H9 (cell line): ENCODE data around the gene CFAP61. TPM values are rescaled to one million over a fixed set of nuclear protein-coding genes. Genes with fewer than 3 reads are reported as not detected.

Experiments
- DNase-seq: peaks from one replicate; pipeline ENCODE4 v3.0.0-alpha.2; 2017
- H2AFZ ChIP-seq: one replicate; pipeline ENCODE4 v1.6.1; 2013; ENCODE audit warnings: mild to moderate bottlenecking, low read length, control low read depth, moderate library complexity
- H2AK5ac ChIP-seq: 2 replicates; pipeline ENCODE4 v1.6.1; 2013; ENCODE audit warnings: low read length, control low read depth, mixed read lengths; ENCODE audit not compliant: insufficient read length
- H2BK120ac ChIP-seq: one replicate; pipeline ENCODE4 v1.6.1; 2013; ENCODE audit warnings: low read depth, mild to moderate bottlenecking, low read length, control low read depth, inconsistent platforms; ENCODE audit not compliant: poor library complexity, severe bottlenecking
- H2BK12ac ChIP-seq: 2 replicates; pipeline ENCODE4 v1.6.1; 2013; ENCODE audit warnings: low read length, control low read depth, mixed read lengths, low read depth; ENCODE audit not compliant: insufficient read length
- H2BK15ac ChIP-seq: 2 replicates; pipeline ENCODE4 v1.6.1; 2013; ENCODE audit warnings: low read depth, low read length, control low read depth
- H2BK20ac ChIP-seq: one replicate; pipeline ENCODE4 v1.6.1; 2013; ENCODE audit warnings: low read depth, mild to moderate bottlenecking, low read length, control low read depth, inconsistent platforms; ENCODE audit not compliant: poor library complexity, severe bottlenecking
- H2BK5ac ChIP-seq: 2 replicates; pipeline ENCODE4 v1.6.1; 2013; ENCODE audit warnings: low read length, control low read depth, mixed read lengths; ENCODE audit not compliant: insufficient read length
- H3K14ac ChIP-seq: 2 replicates; pipeline ENCODE4 v1.6.1; 2013; ENCODE audit warnings: low read length, control low read depth; ENCODE audit not compliant: insufficient read depth
- H3K18ac ChIP-seq: 2 replicates; pipeline ENCODE4 v1.6.1; 2013; ENCODE audit warnings: low read depth, mild to moderate bottlenecking, mixed read lengths, low read length, control low read depth; ENCODE audit not compliant: insufficient read length
- H3K23ac ChIP-seq: 2 replicates; pipeline ENCODE4 v1.6.1; 2013; ENCODE audit warnings: low read length, control low read depth, mixed read lengths, low read depth; ENCODE audit not compliant: insufficient read length
- H3K23me2 ChIP-seq: 2 replicates; pipeline ENCODE4 v1.6.1; 2013; ENCODE audit warnings: low read depth, mild to moderate bottlenecking, mixed read lengths, low read length, control low read depth; ENCODE audit not compliant: insufficient read length, poor library complexity, severe bottlenecking
- H3K27ac ChIP-seq: 2 replicates; pipeline ENCODE4 v1.5.1; 2013; ENCODE audit warnings: low read length, control low read depth, mixed read lengths, low read depth; ENCODE audit not compliant: insufficient read length
- H3K27me3 ChIP-seq: 2 replicates; pipeline ENCODE4 v1.6.1; 2013; ENCODE audit warnings: low read length, control low read depth, inconsistent platforms; ENCODE audit not compliant: insufficient read depth
- H3K4ac ChIP-seq: 2 replicates; pipeline ENCODE4 v1.6.1; 2013; ENCODE audit warnings: low read depth, mild to moderate bottlenecking, control low read depth, inconsistent platforms, low read length, moderate library complexity
- H3K4me1 ChIP-seq: 2 replicates; pipeline ENCODE4 v1.6.1; 2013; ENCODE audit warnings: low read length, control low read depth, inconsistent platforms; ENCODE audit not compliant: insufficient read depth
- H3K4me2 ChIP-seq: 2 replicates; pipeline ENCODE4 v1.6.1; 2013; ENCODE audit warnings: low read length, control low read depth, mixed read lengths; ENCODE audit not compliant: insufficient read length, insufficient read depth
- H3K56ac ChIP-seq: 2 replicates; pipeline ENCODE4 v1.6.1; 2013; ENCODE audit warnings: low read depth, mild to moderate bottlenecking, mixed read lengths, low read length, control low read depth; ENCODE audit not compliant: insufficient read length
- H3K79me1 ChIP-seq: 2 replicates; pipeline ENCODE4 v1.6.1; 2013; ENCODE audit warnings: low read depth, mild to moderate bottlenecking, moderate library complexity, low read length, control low read depth, inconsistent platforms; ENCODE audit not compliant: insufficient read depth, poor library complexity, severe bottlenecking
- H3K79me2 ChIP-seq: 2 replicates; pipeline ENCODE4 v1.6.1; 2013; ENCODE audit warnings: low read length, control low read depth, inconsistent platforms; ENCODE audit not compliant: insufficient read depth
- H3K9ac ChIP-seq: 2 replicates; pipeline ENCODE4 v1.6.1; 2013; ENCODE audit warnings: low read length, control low read depth, mixed read lengths; ENCODE audit not compliant: insufficient read length; ENCODE audit errors: extremely low read depth
- H3K9me3 ChIP-seq: one replicate; pipeline ENCODE4 v1.6.1; 2013; ENCODE audit warnings: low read depth, low read length, inconsistent platforms; ENCODE audit not compliant: control insufficient read depth
- H3T11ph ChIP-seq: one replicate; pipeline ENCODE4 v1.6.1; 2013; ENCODE audit warnings: mild to moderate bottlenecking, low read length, control low read depth, inconsistent platforms
- H4K20me1 ChIP-seq: one replicate; pipeline ENCODE4 v1.6.1; 2013; ENCODE audit not compliant: control insufficient read depth, insufficient read length, insufficient read depth
- H4K5ac ChIP-seq: 2 replicates; pipeline ENCODE4 v1.6.1; 2013; ENCODE audit warnings: low read depth, mild to moderate bottlenecking, mixed read lengths, low read length, control low read depth; ENCODE audit not compliant: insufficient read length
- H4K8ac ChIP-seq: replicated peaks from 2 replicates; pipeline ENCODE4 v1.6.1; 2013; ENCODE audit warnings: low read length, control low read depth, mixed read lengths, low read depth; ENCODE audit not compliant: insufficient read length
- H4K91ac ChIP-seq: 2 replicates; pipeline ENCODE4 v1.6.1; 2013; ENCODE audit warnings: low read depth, mild to moderate bottlenecking, moderate library complexity, mixed read lengths, low read length, control low read depth; ENCODE audit not compliant: insufficient read length
- H3K27ac Mint-ChIP-seq, 3 experiments: 2 replicates in 2 of 3; 3 replicates in 1 of 3; pipeline ENCODE4 v1.8.0; 2020 to 2021; ENCODE audit warnings: mixed read lengths in 3 of 3, mild to moderate bottlenecking in 1 of 3, moderate library complexity in 1 of 3
- H3K27me3 Mint-ChIP-seq: 2 replicates; pipeline ENCODE4 v1.8.0; 2021; ENCODE audit warnings: low read depth, mild to moderate bottlenecking, moderate library complexity, mixed read lengths
- H3K36me3 Mint-ChIP-seq, 3 experiments: 2 replicates in 2 of 3; 3 replicates in 1 of 3; pipeline ENCODE4 v1.8.0; 2020 to 2021; ENCODE audit warnings: low read depth in 3 of 3, mixed read lengths in 3 of 3; ENCODE audit not compliant: insufficient read depth in 1 of 3
- H3K4me1 Mint-ChIP-seq, 2 experiments: 2 replicates each; pipeline ENCODE4 v1.8.0; 2020; ENCODE audit warnings: mixed read lengths in 2 of 2
- H3K4me3 Mint-ChIP-seq, 2 experiments: 2 replicates in 1 of 2; 3 replicates in 1 of 2; pipeline ENCODE4 v1.8.0; 2020 to 2021; ENCODE audit warnings: mild to moderate bottlenecking in 2 of 2, mixed read lengths in 2 of 2, moderate library complexity in 1 of 2
- H3K9me3 Mint-ChIP-seq, 2 experiments: 2 replicates in 1 of 2; 3 replicates in 1 of 2; pipeline ENCODE4 v1.8.0; 2020; ENCODE audit warnings: mild to moderate bottlenecking in 2 of 2, mixed read lengths in 2 of 2, moderate library complexity in 1 of 2
- WGBS: extraction: QIAGEN DNeasy Blood & Tissue Kit; methylation state at CpG from one replicate; pipeline ENCODE4 v1.1.7; 2013; ENCODE audit warnings: missing lambda C conversion rate, low lambda C conversion rate, mixed read lengths; ENCODE audit not compliant: insufficient read length; ENCODE audit errors: extremely low coverage; 5-methylcytosine and 5-hydroxymethylcytosine counted together
- total RNA-seq: library from RNA; stranded (reverse); gene quantifications from 2 replicates; pipeline ENCODE4 v1.2.1, GENCODE V29; 2021
- TF ChIP-seq, protein P1 (sequence below): fragments of 200-600 bp; sonication (generic); conservative IDR thresholded peaks from 3 replicates; pipeline ENCODE4 v1.8.0; 2021; ENCODE audit warnings: antibody characterized with exemption, mild to moderate bottlenecking

Gene CFAP61
- total RNA-seq, 1 experiment from 2014 or later = 0.44 TPM

- no peak overlapping the region for H2BK15ac ChIP-seq
- no peak overlapping the region for H3K4ac ChIP-seq
- no peak overlapping the region for H2BK20ac ChIP-seq
- no peak overlapping the region for H3K4me2 ChIP-seq
- H2BK120ac ChIP-seq = no peak overlapping the region
- H3K23me2 ChIP-seq = no peaks in the 10 kb centered on the region
- H3K27ac ChIP-seq = no peak overlapping the region
- no peak overlapping the region for H3K14ac ChIP-seq
- H4K8ac ChIP-seq = no peak overlapping the region
- H2BK5ac ChIP-seq = no peak overlapping the region
- H3K9ac ChIP-seq = no peak overlapping the region
- H2BK12ac ChIP-seq = no peak overlapping the region
- H3K27me3 Mint-ChIP-seq = peaks cover 6% of the 10 kb centered on the region
- no peaks in the 10 kb centered on the region for H3K79me2 ChIP-seq
- peaks cover under 1 to 6% of the 10 kb centered on the region in 2 experiments for H3K4me1 Mint-ChIP-seq
- no peaks in the 10 kb centered on the region; the same call in 1 of the 2 replicates for H3K27me3 ChIP-seq
- peaks cover under 1% of the 10 kb centered on the region; the same call in 1 of the 2 replicates for H3K4me1 ChIP-seq
- H3K36me3 Mint-ChIP-seq = no peaks in the 10 kb centered on the region
- no peak overlapping the region for H3T11ph ChIP-seq
- TF ChIP-seq, protein P1, sequence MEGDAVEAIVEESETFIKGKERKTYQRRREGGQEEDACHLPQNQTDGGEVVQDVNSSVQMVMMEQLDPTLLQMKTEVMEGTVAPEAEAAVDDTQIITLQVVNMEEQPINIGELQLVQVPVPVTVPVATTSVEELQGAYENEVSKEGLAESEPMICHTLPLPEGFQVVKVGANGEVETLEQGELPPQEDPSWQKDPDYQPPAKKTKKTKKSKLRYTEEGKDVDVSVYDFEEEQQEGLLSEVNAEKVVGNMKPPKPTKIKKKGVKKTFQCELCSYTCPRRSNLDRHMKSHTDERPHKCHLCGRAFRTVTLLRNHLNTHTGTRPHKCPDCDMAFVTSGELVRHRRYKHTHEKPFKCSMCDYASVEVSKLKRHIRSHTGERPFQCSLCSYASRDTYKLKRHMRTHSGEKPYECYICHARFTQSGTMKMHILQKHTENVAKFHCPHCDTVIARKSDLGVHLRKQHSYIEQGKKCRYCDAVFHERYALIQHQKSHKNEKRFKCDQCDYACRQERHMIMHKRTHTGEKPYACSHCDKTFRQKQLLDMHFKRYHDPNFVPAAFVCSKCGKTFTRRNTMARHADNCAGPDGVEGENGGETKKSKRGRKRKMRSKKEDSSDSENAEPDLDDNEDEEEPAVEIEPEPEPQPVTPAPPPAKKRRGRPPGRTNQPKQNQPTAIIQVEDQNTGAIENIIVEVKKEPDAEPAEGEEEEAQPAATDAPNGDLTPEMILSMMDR = no peak
- H3K9me3 Mint-ChIP-seq = no peaks in the 10 kb centered on the region
- H3K4me3 Mint-ChIP-seq = no peak overlapping the region
- H3K23ac ChIP-seq = no peak overlapping the region
- H4K5ac ChIP-seq = no peak overlapping the region
- H4K20me1 ChIP-seq = no peaks in the 10 kb centered on the region
- H3K56ac ChIP-seq = no peak overlapping the region
- H2AFZ ChIP-seq = no peak overlapping the region
- H4K91ac ChIP-seq = no peak overlapping the region
- no peak overlapping the region for H3K18ac ChIP-seq
- no peak overlapping the region for H2AK5ac ChIP-seq
- DNase-seq = no peak
- no peaks in the 10 kb centered on the region for H3K79me1 ChIP-seq
- no peaks in the 10 kb centered on the region for H3K9me3 ChIP-seq
- H3K27ac Mint-ChIP-seq = no peak overlapping the region; a peak in 1 of 7 replicates
- no CpG with 5 or more reads among the region's 8 CpGs for WGBS
Measured at GRCh38 chr20:20084296-20084752, 32.0 kb downstream of the CFAP61 start.
